Measurements from ENCODE around the gene FAM210B. TPM values are rescaled to one million over a fixed set of nuclear protein-coding genes. Genes with fewer than 3 reads are reported as not detected.

The FAM210B gene
- total RNA-seq, 1 donor from 2014 or later, result 6.9 TPM

GRCh38 chr20:56368351-56369134 lies 9.8 kb downstream of the FAM210B start:
- Mint-ChIP-seq H3K4me3 (no peak overlapping the region), H3K27me3 (ENCODE audit: insufficient read depth) (no peaks in the 10 kb centered on the region), H3K9me3 (no peaks in the 10 kb centered on the region), H3K27ac (no peak overlapping the region), H3K4me1 (ENCODE audit: low read depth) (peaks cover 12% of the 10 kb centered on the region), H3K36me3 (ENCODE audit: low read depth) (peaks cover 29% of the 10 kb centered on the region)
- DNase-seq (ENCODE audit: low spot score), result no peak
- intact Hi-C loops (cut with micrococcal nuclease), result no loop called here

GRCh38 chr20:56369179-56369578 lies 10.4 kb downstream of the FAM210B start:
- H3K36me3 Mint-ChIP-seq (ENCODE audit: low read depth), result peaks cover 31% of the 10 kb centered on the region
- no peak overlapping the region for H3K4me3 Mint-ChIP-seq
- no peaks in the 10 kb centered on the region for H3K9me3 Mint-ChIP-seq
- no peaks in the 10 kb centered on the region for H3K27me3 Mint-ChIP-seq (ENCODE audit: insufficient read depth)
- H3K4me1 Mint-ChIP-seq (ENCODE audit: low read depth), result peaks cover 18% of the 10 kb centered on the region
- H3K27ac Mint-ChIP-seq, result no peak overlapping the region
- no peak for DNase-seq (ENCODE audit: low spot score)
- intact Hi-C loops (cut with micrococcal nuclease), result no loop called here

GRCh38 chr20:56371977-56372376 lies 13.2 kb downstream of the FAM210B start:
- Mint-ChIP-seq H3K9me3 (no peaks in the 10 kb centered on the region), H3K27me3 (ENCODE audit: insufficient read depth) (no peaks in the 10 kb centered on the region), H3K4me1 (ENCODE audit: low read depth) (peaks cover 34% of the 10 kb centered on the region), H3K27ac (no peak overlapping the region), H3K4me3 (no peak overlapping the region), H3K36me3 (ENCODE audit: low read depth) (peaks cover 43% of the 10 kb centered on the region)
- intact Hi-C loops (cut with micrococcal nuclease), result loop anchor here (1.0 kb wide), 1 partner anchor 13 kb away; no protein-coding TSS in a partner anchor
- no peak for DNase-seq (ENCODE audit: low spot score)

- no peaks in the 10 kb centered on the region for H3K27me3 Mint-ChIP-seq (ENCODE audit: insufficient read depth)
- no peak for DNase-seq (ENCODE audit: low spot score)
- peak overlapping the region; percentile 75 for H3K27ac Mint-ChIP-seq
- no peak overlapping the region for H3K4me3 Mint-ChIP-seq
- peaks cover 34% of the 10 kb centered on the region for H3K4me1 Mint-ChIP-seq (ENCODE audit: low read depth)
- H3K9me3 Mint-ChIP-seq, result no peaks in the 10 kb centered on the region
- H3K36me3 Mint-ChIP-seq (ENCODE audit: low read depth), result peaks cover 50% of the 10 kb centered on the region
- intact Hi-C loops (cut with micrococcal nuclease), result no loop called here
These were observed 14.1 kb downstream of the FAM210B start for GRCh38 chr20:56372850-56373249.

GRCh38 chr20:56373942-56374341 lies 15.2 kb downstream of the FAM210B start:
- Mint-ChIP-seq H3K4me3 (no peak overlapping the region), H3K27me3 (ENCODE audit: insufficient read depth) (no peaks in the 10 kb centered on the region), H3K9me3 (no peaks in the 10 kb centered on the region), H3K36me3 (ENCODE audit: low read depth) (peaks cover 60% of the 10 kb centered on the region), H3K27ac (no peak overlapping the region), H3K4me1 (ENCODE audit: low read depth) (peaks cover 45% of the 10 kb centered on the region)
- DNase-seq (ENCODE audit: low spot score), result no peak
- intact Hi-C loops (cut with micrococcal nuclease), result loop anchor here (2.0 kb wide), 1 partner anchor 19 kb away; the partner anchor contains the start of genes AURKA and CSTF1

- DNase-seq (ENCODE audit: low spot score), result no peak
- H3K27me3 Mint-ChIP-seq (ENCODE audit: insufficient read depth), result no peaks in the 10 kb centered on the region
- H3K27ac Mint-ChIP-seq, result peak overlapping the region; percentile 63
- intact Hi-C loops (cut with micrococcal nuclease), result no loop called here
- peaks cover 55% of the 10 kb centered on the region for H3K36me3 Mint-ChIP-seq (ENCODE audit: low read depth)
- H3K9me3 Mint-ChIP-seq, result no peaks in the 10 kb centered on the region
- H3K4me3 Mint-ChIP-seq, result no peak overlapping the region
- H3K4me1 Mint-ChIP-seq (ENCODE audit: low read depth), result peaks cover 56% of the 10 kb centered on the region
These were observed 17.6 kb downstream of the FAM210B start for GRCh38 chr20:56376331-56376730.

GRCh38 chr20:56378386-56378785 lies 19.6 kb downstream of the FAM210B start:
- H3K4me3 Mint-ChIP-seq, result no peak overlapping the region
- H3K4me1 Mint-ChIP-seq (ENCODE audit: low read depth), result peaks cover 58% of the 10 kb centered on the region
- intact Hi-C loops (cut with micrococcal nuclease), result no loop called here
- no peak for DNase-seq (ENCODE audit: low spot score)
- H3K27me3 Mint-ChIP-seq (ENCODE audit: insufficient read depth), result no peaks in the 10 kb centered on the region
- peak overlapping the region; percentile 70 for H3K27ac Mint-ChIP-seq
- no peaks in the 10 kb centered on the region for H3K9me3 Mint-ChIP-seq
- H3K36me3 Mint-ChIP-seq (ENCODE audit: low read depth), result peaks cover 56% of the 10 kb centered on the region

- peaks cover 59% of the 10 kb centered on the region for H3K36me3 Mint-ChIP-seq (ENCODE audit: low read depth)
- H3K4me3 Mint-ChIP-seq, result no peak overlapping the region
- H3K27me3 Mint-ChIP-seq (ENCODE audit: insufficient read depth), result no peaks in the 10 kb centered on the region
- no peaks in the 10 kb centered on the region for H3K9me3 Mint-ChIP-seq
- intact Hi-C loops (cut with micrococcal nuclease), result no loop called here
- no peak for DNase-seq (ENCODE audit: low spot score)
- H3K27ac Mint-ChIP-seq, result peak overlapping the region; percentile 48
- peaks cover 60% of the 10 kb centered on the region for H3K4me1 Mint-ChIP-seq (ENCODE audit: low read depth)
These were observed 21.6 kb downstream of the FAM210B start for GRCh38 chr20:56380375-56380774.

- Mint-ChIP-seq H3K4me1 (ENCODE audit: low read depth) (peaks cover 59% of the 10 kb centered on the region), H3K27ac (peak overlapping the region; percentile 43), H3K4me3 (no peak overlapping the region), H3K36me3 (ENCODE audit: low read depth) (peaks cover 61% of the 10 kb centered on the region), H3K9me3 (no peaks in the 10 kb centered on the region), H3K27me3 (ENCODE audit: insufficient read depth) (no peaks in the 10 kb centered on the region)
- no peak for DNase-seq (ENCODE audit: low spot score)
- intact Hi-C loops (cut with micrococcal nuclease), result no loop called here
These were observed 22.7 kb downstream of the FAM210B start for GRCh38 chr20:56381501-56381900.

GRCh38 chr20:56382696-56383095 lies 23.9 kb downstream of the FAM210B start:
- intact Hi-C loops (cut with micrococcal nuclease), result no loop called here
- Mint-ChIP-seq H3K36me3 (ENCODE audit: low read depth) (peaks cover 57% of the 10 kb centered on the region), H3K27ac (no peak overlapping the region), H3K27me3 (ENCODE audit: insufficient read depth) (no peaks in the 10 kb centered on the region), H3K9me3 (no peaks in the 10 kb centered on the region), H3K4me3 (no peak overlapping the region), H3K4me1 (ENCODE audit: low read depth) (peaks cover 58% of the 10 kb centered on the region)
- no peak for DNase-seq (ENCODE audit: low spot score)

- no peak overlapping the region for H3K27ac Mint-ChIP-seq
- intact Hi-C loops (cut with micrococcal nuclease), result no loop called here
- H3K4me1 Mint-ChIP-seq (ENCODE audit: low read depth), result peaks cover 53% of the 10 kb centered on the region
- H3K9me3 Mint-ChIP-seq, result no peaks in the 10 kb centered on the region
- no peak overlapping the region for H3K4me3 Mint-ChIP-seq
- H3K36me3 Mint-ChIP-seq (ENCODE audit: low read depth), result peaks cover 50% of the 10 kb centered on the region
- no peaks in the 10 kb centered on the region for H3K27me3 Mint-ChIP-seq (ENCODE audit: insufficient read depth)
- no peak for DNase-seq (ENCODE audit: low spot score)
These were observed 24.6 kb downstream of the FAM210B start for GRCh38 chr20:56383334-56383733.

GRCh38 chr20:56385130-56385529 lies 26.4 kb downstream of the FAM210B start:
- no peak for DNase-seq (ENCODE audit: low spot score)
- Mint-ChIP-seq H3K36me3 (ENCODE audit: low read depth) (peaks cover 53% of the 10 kb centered on the region), H3K4me1 (ENCODE audit: low read depth) (peaks cover 56% of the 10 kb centered on the region), H3K9me3 (no peaks in the 10 kb centered on the region), H3K4me3 (no peak overlapping the region), H3K27me3 (ENCODE audit: insufficient read depth) (no peaks in the 10 kb centered on the region), H3K27ac (no peak overlapping the region)
- intact Hi-C loops (cut with micrococcal nuclease), result no loop called here

GRCh38 chr20:56386219-56386618 lies 27.4 kb downstream of the FAM210B start:
- Mint-ChIP-seq H3K4me3 (no peak overlapping the region), H3K9me3 (no peaks in the 10 kb centered on the region), H3K36me3 (ENCODE audit: low read depth) (peaks cover 49% of the 10 kb centered on the region), H3K4me1 (ENCODE audit: low read depth) (peaks cover 62% of the 10 kb centered on the region), H3K27me3 (ENCODE audit: insufficient read depth) (no peaks in the 10 kb centered on the region), H3K27ac (no peak overlapping the region)
- intact Hi-C loops (cut with micrococcal nuclease), result no loop called here
- no peak for DNase-seq (ENCODE audit: low spot score)

All from activated T-helper 1 cell treated with anti-CD3 and anti-CD28 coated beads, Interleukin-12 subunit alpha, Interleukin-12 subunit beta, Interleukin-2, Interleukin-4 antibody, amounts not matched to agents 30 ng/mL and 10 ng/mL and 1 ng/mL, durations not matched to agents 14 hours and 24 hours and 36 hours (primary cell).